Tibial nerve (tissue), 4 donors: ENCODE data around the gene FAS.

Experiments used
- CTCF ChIP-seq, 5 experiments: fragments of 200-600 bp in 3 of 5; fragments of 450-650 bp in 2 of 5; sonication (generic) in 3 of 5; IDR thresholded peaks; one replicate each; pipeline ENCODE4 v1.5.1; 2016 to 2019; ENCODE audit warnings: antibody characterized with exemption in 5 of 5, mild to moderate bottlenecking in 3 of 5, moderate library complexity in 2 of 5
- EP300 ChIP-seq, 2 donors: sonication (generic); formaldehyde crosslinking; IDR thresholded peaks; one replicate each; pipeline ENCODE4 v1.6.1; 2017; ENCODE audit warnings: antibody characterized with exemption in 2 of 2, mild to moderate bottlenecking in 1 of 2
- POLR2A ChIP-seq, 2 donors: fragments of 450-650 bp; IDR thresholded peaks; one replicate each; pipeline ENCODE4 v1.6.1; 2017; ENCODE audit warnings: antibody characterized with exemption in 2 of 2, mild to moderate bottlenecking in 2 of 2, moderate library complexity in 2 of 2

DNA sequence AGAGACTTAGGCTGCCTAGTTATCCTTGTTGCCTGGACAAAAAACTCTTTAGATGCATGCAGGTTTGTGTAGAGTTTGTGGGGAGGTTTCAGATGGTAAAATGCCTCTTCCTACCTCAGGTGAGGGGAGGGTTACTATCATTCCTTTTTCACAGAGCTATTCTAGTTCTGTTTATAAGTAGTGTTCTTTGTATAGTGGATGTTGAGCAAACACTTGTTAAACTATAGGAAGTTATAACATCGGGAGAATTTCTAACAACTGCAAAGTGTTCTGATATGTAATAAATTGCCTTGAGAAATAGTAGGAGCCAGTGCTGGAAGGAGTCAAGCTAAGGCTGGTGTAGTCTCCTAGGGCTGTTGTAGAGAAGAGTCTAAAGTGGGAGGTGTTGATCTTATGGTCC lies 6.7 kb upstream of the FAS start:
- TF ChIP-seq CTCF (IDR thresholded peaks at IDR 0.05): no peak
- TF ChIP-seq POLR2A (IDR thresholded peaks at IDR 0.05): no peak
- no peak for TF ChIP-seq EP300 (IDR thresholded peaks at IDR 0.05)
